Prostate gland (tissue), 2 donors: ENCODE results near the gene THAP8.

Experiments
- CTCF ChIP-seq, 4 experiments: fragments of 200-600 bp in 2 of 4; fragments of 450-650 bp in 2 of 4; sonication (generic) in 2 of 4; IDR thresholded peaks; 1 replicate in 3 of 4; 2 replicates in 1 of 4; pipeline ENCODE4 v1.5.1; 2016 to 2019; ENCODE audit warnings: antibody characterized with exemption in 4 of 4, mild to moderate bottlenecking in 2 of 4, moderate library complexity in 2 of 4
- POLR2AphosphoS5 ChIP-seq: sonication (generic); formaldehyde crosslinking; IDR thresholded peaks from one replicate; pipeline ENCODE4 v1.6.1; 2017; ENCODE audit warnings: antibody characterized with exemption

GRCh38 chr19:36092566-36092965 lies 38.5 kb upstream of the THAP8 start:
- TF ChIP-seq CTCF (IDR thresholded peaks at IDR 0.05) (no peak), POLR2AphosphoS5 (no peak)
